ENCODE results near the gene GPRC5A.
A peak's percentile ranks its signal among the peaks of the same experiment; 100 is the strongest.

Gene GPRC5A

DNA sequence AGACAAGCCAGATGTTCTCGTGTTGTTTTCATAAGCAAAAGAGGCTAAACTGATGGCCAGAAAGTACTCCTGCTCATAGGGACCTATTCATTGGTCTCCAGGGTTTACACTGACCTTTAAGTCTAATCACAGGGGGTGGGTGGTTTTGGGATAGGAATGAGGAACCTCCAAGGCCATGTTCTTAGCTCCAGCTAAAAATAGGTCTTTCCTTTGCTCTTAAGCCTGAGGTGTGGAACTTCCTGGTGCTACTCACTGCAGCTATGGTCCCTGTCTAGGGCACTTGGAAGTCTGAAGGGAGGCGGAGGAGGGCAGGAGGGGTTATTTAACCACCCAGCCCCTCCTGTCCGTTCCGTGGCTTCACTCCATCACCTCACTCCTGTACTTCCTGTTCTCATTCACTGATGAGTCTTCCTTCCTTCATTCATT, 18.6 kb downstream of the GPRC5A start:
- DNase-seq = peak in 1 of 2 experiments; percentile 3

DNA sequence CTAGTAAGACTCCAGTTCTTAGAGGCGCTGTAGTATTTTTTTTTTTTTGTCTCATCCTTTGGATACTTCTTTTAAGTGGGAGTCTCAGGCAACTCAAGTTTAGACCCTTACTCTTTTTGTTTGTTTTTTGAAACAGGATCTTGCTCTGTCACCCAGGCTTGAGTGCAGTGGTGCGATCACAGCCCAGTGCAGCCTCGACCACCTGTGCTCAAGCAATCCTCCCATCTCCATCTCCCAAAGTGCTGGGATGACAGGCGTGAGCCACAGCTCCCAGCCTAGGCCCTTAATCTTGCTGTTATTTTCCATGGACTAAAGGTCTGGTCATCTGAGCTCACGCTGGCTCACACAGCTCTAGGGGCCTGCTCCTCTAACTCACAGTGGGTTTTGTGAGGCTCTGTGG, 21.3 kb downstream of the GPRC5A start:
- DNase-seq = no peak

- DNase-seq = no peak
These were observed 24.3 kb downstream of the GPRC5A start for GRCh38 chr12:12915656-12916055.

DNA sequence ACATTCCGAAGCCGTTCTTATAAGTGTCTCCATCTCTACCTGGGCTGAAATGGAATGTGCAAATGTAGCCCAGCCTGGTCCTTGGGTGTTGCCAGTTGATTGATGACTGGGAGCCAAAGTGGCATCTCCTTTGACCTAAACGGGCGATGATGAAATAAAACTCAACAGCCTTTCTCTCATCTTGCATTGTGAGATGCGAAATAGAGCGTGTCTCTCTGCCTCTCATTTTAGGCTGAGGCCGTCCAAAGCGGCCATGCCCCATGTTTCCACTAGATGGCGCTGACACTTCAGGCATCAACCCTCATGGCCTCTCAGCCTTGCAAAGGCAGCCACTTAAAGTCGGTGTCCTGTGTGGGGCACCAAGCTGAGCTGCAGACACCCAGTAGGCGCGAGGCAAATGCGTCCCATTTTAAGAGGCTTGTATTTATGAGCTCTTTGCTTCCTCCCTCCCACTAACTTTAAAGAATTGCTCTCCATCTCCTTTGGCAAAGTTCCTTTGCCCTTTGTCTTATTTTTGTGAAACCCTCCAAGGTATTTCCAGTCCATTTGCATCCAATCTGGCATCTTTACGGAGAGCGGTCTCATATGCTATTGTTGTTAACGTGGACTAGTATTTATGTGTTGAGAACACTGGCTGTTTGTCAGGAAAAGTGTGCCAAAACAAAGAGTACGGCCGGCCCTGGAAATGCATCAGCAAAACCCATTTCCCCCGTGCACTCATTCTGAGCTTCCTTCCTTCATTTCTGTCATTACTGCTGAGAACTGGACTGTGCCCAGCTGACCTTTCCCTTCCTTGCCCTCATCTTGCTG, 25.0 kb downstream of the GPRC5A start:
- peak; percentile 10 to 51 for DNase-seq

GRCh38 chr12:12917517-12917916, 26.2 kb downstream of the GPRC5A start:
- DNase-seq = no peak

- no peak for DNase-seq
These were observed 27.5 kb downstream of the GPRC5A start for GRCh38 chr12:12918781-12919389.

DNA sequence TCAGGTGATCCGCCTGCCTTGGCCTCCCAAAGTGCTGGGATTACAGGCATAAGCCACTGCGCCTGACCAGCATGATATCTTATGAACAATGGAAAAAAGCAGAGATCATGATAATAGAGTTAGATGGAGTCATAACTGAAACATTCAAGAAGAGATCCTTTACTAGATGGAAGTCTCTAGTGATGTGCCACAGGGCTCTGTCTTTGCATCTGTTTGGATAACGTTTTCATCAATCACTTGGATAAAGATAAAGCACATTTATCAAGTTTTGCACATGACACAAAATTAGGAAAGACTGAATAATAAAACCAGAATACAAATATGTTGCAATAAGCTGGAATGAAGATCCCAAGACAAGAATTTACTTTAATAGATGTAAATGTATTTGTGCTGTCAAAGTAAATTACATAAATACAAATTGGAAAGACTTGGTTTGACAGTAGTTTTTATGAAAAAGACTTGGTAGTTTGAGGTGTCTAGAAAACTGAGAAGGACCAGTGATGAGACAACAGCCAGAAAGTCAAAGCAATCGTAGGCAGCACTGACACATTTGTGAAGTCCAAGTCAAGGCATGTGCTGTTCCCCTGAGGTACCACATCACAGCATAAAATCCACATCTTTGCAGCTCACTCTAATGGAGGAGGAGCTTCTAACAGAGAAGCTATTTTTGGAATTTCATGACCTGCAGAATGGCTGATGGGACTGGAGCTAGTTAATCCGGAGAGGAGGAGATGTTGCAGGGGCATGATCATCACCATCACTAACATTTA, 28.5 kb downstream of the GPRC5A start:
- DNase-seq = no peak

GRCh38 chr12:12922191-12922616, 30.8 kb downstream of the GPRC5A start:
- DNase-seq = no peak

- no peak for DNase-seq
These were observed 31.6 kb downstream of the GPRC5A start for GRCh38 chr12:12922978-12923377.

- no peak for DNase-seq
These were observed 32.8 kb downstream of the GPRC5A start for GRCh38 chr12:12924169-12924568.

- DNase-seq = no peak
These were observed 34.0 kb downstream of the GPRC5A start for GRCh38 chr12:12925388-12925787.

- no peak for DNase-seq
These were observed 35.3 kb downstream of the GPRC5A start for GRCh38 chr12:12926571-12927071.

DNA sequence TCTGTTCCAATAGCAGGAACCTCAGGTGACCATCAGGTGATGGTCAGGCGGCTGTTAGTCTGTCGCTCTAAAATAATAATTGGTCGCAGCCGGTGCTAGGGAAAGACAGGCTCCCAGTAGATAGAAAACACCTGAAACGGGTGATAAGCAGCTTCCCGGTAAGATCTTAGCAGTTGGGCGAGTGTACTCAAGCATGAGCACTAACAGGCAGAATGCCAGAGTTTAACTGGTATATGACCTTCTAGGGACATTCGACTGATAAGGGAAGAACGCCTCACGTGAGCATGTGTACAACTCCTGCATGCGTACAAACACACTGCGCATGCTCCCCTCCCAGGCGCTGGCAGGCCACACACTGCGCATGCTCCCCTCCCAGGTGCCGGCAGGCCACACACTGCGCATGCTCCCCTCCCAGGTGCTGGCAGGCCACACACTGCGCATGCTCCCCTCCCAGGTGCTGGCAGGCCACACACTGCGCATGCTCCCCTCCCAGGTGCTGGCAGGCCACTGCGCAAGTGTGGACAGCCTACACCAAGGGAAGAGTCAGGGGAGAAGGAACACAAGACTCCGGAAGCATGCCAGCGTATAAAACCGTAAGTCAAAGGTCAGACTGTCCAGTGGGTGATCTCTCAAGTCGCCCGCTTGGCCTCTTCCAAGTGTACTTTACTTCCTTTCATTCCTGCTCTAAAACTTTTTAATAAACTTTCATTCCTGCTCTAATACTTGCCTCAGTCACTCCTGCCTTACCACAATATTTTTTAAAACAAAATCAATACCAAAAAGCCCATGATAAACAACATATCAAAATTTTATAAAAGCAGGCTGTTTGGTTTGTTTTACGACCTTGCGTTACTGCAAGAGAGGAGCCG, 36.1 kb downstream of the GPRC5A start:
- DNase-seq = no peak

DNA sequence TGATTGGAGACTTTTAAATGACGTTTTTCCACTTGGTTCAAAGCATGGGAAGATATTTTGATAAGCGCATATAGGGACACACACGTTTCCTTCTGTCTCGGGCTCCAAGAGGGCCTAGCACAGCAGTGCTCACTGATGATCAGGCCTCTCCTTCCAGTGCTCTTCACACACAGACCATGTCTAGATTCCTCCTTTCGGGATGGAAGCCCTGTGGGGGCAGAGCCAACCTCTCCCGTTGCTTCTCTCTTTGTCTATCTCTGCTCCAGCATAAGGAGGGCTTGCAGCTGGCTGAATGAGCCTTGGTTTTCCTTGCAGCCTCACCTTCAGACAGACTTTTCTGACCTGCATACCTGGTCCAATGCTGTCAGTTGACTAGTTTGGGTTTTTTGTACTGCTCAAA, 38.3 kb downstream of the GPRC5A start:
- DNase-seq = no peak

DNA sequence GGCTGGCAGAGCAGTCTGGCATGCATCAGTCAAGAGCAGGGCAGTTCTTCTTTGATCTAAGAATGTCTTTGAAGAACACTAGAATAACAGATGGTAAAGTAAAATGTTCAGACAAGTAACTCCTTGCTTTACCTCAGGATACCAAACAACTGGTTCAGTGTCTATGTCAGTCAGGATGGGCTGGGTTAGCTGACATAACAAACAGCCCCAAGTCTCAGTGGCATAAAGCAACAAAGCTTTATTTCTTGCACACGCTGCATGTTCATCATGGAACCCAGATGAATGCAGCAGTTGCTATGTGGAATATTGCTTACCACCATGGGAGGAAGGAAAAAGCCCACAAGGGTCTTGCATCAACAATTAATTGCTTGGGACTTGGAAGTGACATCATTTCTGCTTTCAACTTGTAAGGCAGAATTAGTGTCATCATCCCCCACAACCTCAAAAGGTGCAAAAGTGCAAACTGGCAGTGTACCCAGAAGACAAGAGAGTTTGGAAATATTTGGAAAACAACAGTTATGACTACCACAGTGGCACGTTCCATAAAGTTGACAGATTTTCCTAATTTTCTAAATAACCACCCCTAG, 39.4 kb downstream of the GPRC5A start:
- no peak for DNase-seq

- no peak for DNase-seq
These were observed 42.4 kb downstream of the GPRC5A start for GRCh38 chr12:12933742-12934141.

GRCh38 chr12:12934556-12934955, 43.2 kb downstream of the GPRC5A start:
- DNase-seq = no peak

DNA sequence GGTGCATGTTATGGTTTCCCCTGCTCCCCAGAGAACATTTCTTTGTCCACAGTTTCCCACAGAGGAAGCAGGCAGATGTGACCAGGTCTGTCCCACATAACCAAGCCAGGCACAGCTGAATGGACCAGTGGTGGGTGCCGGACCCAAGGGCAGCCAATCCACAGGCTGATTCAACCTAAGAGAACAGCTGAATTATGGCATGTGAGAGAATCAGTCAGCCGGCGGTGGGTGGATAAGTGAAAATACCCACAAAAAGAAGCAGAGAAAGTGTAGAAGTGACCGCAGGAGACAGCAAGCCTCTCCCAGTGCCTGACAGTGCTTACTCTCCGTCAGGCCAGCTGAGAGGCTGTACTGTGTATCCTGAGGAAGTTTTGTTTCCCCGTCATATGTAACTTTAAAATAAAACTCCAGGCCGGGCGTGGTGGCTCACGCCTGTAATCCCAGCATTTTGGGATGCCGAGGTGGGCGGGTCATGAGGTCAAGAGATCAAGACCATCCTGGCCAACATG, 45.7 kb downstream of the GPRC5A start:
- DNase-seq = no peak

- no peak for DNase-seq
These were observed 47.2 kb downstream of the GPRC5A start for GRCh38 chr12:12938541-12938940.

GRCh38 chr12:12939888-12940287, 48.5 kb downstream of the GPRC5A start:
- DNase-seq = no peak

DNA sequence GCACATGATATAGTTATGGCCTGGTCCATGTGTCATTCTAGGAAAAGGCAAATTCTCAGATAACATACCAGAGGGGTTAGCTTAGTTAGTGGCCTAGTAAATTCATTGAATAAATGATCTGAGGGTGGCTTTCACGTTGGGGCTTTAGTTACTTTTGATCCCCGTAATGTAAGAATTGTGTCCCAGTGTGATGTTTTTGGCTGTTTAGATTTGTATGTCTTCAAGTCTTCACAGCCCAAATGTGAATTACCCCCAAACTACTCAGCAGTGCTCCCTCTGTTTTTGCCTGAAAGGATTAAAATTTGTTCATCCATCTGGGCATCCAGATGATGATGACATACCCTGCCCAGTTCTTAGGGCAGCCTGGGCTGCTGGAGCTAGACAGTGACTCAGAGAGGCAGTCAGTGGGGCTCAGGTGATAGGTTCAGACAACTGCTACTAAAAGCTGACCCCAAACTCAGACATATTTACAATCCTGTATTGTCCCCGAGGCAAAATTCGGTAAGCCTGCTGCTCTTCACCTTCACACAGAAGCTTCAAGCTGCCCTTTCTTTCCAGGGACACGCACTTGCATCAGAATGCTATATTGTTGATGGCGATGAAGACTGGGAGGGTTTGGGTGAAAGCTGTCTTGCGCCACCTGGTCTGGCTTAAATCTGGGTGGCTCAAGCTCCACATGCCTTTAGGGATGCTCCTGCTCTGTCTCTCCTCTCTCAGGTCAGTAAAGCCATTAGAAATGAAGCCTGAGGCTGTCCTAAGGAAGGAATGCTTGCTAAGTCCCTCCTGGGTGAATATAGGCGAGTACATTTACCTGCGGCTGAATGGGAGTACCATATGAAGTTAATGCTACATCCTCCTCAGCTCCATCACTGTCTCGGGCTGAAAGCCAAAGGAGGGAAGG, 50.3 kb downstream of the GPRC5A start:
- no peak for DNase-seq

Data from Kasumi-1 (cell line).